ENCODE measurements around the gene NRSN2. TPM values are rescaled to one million over a fixed set of nuclear protein-coding genes. Genes with fewer than 3 reads are reported as not detected.

NRSN2 gene
- polyA plus RNA-seq, 1 experiment, result 84.1 TPM

DNA sequence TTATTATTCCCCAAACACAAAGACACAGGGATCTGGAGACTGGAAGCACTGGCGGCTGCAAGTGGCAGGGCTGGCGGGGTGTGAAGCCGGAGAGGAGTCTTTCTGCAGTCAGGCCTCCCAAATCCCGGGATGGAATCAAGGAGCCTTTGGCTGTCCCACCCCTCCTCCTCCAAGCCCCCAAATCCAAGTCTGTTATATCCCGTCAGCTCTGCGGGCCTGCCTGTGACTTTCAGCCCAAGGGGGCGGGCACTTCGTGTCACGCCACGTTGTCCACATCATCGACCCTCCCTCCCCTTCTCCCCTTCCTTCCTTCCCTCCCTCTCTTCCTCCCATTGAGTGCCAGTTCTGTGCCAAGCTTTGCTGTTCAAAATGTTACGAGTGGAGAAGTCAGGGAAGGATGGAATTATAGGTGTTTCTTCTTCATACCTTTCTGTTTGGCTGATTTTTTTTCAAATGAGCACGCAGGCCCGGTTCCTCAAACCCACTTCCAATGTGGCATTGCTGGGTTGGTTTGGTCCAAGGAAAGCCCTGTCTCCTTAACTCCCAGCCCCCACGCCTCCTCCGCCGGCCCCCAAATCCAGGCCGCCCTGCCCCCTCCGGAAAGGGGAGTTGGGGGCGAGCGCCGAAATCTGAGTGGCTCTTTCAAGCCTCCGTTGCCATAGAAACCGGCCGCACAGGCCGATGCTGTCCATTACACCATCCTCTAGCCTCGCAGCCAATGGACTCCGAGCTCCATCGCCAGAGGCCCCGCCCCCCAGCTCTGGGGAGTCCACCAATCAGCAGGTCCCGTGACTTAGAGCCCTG is 36.9 kb upstream of the NRSN2 start:
- peak; percentile 97 for DNase-seq (ENCODE audit: low read depth)
- Histone ChIP-seq H3K36me3 (ENCODE audit: control insufficient read depth, insufficient read depth, low read length) (no peaks in the 10 kb centered on the region), H3K27me3 (ENCODE audit: control insufficient read depth, insufficient read depth, low read length) (no peaks in the 10 kb centered on the region), H3K4me3 (ENCODE audit: low read depth, low read length) (peak overlapping the region; percentile 42)
- ChIA-PET CTCF (interaction anchor here (0.8 to 1.4 kb wide), 4 partner anchors 9 to 44 kb away, joined by 3 to 5 read pairs (median 3); no protein-coding TSS in a partner anchor), POLR2A (interaction anchor here (0.9 to 1.0 kb wide), 2 partner anchors 12 to 15 kb away, joined by 3 to 4 read pairs; no protein-coding TSS in a partner anchor)
- TF ChIP-seq, protein P1, sequence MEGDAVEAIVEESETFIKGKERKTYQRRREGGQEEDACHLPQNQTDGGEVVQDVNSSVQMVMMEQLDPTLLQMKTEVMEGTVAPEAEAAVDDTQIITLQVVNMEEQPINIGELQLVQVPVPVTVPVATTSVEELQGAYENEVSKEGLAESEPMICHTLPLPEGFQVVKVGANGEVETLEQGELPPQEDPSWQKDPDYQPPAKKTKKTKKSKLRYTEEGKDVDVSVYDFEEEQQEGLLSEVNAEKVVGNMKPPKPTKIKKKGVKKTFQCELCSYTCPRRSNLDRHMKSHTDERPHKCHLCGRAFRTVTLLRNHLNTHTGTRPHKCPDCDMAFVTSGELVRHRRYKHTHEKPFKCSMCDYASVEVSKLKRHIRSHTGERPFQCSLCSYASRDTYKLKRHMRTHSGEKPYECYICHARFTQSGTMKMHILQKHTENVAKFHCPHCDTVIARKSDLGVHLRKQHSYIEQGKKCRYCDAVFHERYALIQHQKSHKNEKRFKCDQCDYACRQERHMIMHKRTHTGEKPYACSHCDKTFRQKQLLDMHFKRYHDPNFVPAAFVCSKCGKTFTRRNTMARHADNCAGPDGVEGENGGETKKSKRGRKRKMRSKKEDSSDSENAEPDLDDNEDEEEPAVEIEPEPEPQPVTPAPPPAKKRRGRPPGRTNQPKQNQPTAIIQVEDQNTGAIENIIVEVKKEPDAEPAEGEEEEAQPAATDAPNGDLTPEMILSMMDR (IDR thresholded peaks at IDR 0.05; ENCODE audit: insufficient read depth, low read depth, low read length), result no peak

DNA sequence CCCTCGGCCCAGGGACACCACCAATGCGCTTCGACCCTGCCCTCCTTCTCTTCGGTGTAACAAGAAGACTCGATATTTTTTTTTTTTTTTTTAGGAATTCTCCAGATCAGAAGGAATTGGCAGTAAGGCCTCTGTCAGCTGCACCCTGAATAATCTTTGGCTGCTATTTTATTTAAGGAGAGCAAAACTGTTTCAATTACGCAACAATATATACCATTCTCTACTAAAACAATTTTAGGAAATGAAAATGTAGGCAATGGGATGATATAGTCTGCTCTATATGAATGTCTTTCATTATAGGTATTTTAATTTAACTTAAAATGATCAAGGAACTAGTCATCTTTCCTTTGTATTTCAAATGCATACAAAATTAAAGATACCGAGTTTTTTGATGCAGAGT is 36.3 kb upstream of the NRSN2 start:
- Histone ChIP-seq H3K4me3 (ENCODE audit: low read depth, low read length) (no peak overlapping the region), H3K27me3 (ENCODE audit: control insufficient read depth, insufficient read depth, low read length) (no peaks in the 10 kb centered on the region), H3K36me3 (ENCODE audit: control insufficient read depth, insufficient read depth, low read length) (no peaks in the 10 kb centered on the region)
- no peak for DNase-seq (ENCODE audit: low read depth)
- POLR2A ChIA-PET, result interaction anchor here (0.9 to 1.0 kb wide), 2 partner anchors 13 to 14 kb away, joined by 3 to 4 read pairs; no protein-coding TSS in a partner anchor
- TF ChIP-seq, protein P1 (IDR thresholded peaks at IDR 0.05; ENCODE audit: insufficient read depth, low read depth, low read length), result no peak
- CTCF ChIA-PET, result interaction anchor here (1.0 to 1.1 kb wide), 2 partner anchors 16 to 19 kb away, joined by 3 read pairs; no protein-coding TSS in a partner anchor

DNA sequence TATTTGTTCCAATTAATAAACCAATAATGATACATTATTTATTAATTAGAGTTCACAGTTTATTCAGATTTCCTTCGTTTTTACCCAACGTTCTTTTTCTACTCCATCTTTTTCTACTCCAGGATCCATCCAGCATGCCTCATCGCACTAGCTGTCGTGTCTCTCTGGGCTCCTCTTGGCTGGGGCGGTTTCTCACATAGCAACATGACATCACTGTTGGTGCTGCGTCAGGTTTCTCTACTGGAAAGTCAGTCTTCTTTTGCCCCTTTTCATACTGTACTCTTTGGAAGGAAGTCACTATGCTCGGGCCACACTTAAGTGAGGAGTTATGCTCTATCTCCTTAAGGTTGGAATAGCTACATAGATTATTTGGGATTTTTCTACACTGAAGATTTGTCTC is 35.3 kb upstream of the NRSN2 start:
- Histone ChIP-seq H3K36me3 (ENCODE audit: control insufficient read depth, insufficient read depth, low read length) (no peaks in the 10 kb centered on the region), H3K4me3 (ENCODE audit: low read depth, low read length) (no peak overlapping the region), H3K27me3 (ENCODE audit: control insufficient read depth, insufficient read depth, low read length) (no peaks in the 10 kb centered on the region)
- no peak for DNase-seq (ENCODE audit: low read depth)
- CTCF ChIA-PET, result interaction anchor here (1.0 kb wide), 1 partner anchor 18 kb away, joined by 3 read pairs; no protein-coding TSS in a partner anchor
- POLR2A ChIA-PET, result no interaction called here
- TF ChIP-seq, protein P1 (IDR thresholded peaks at IDR 0.05; ENCODE audit: insufficient read depth, low read depth, low read length), result no peak

DNA sequence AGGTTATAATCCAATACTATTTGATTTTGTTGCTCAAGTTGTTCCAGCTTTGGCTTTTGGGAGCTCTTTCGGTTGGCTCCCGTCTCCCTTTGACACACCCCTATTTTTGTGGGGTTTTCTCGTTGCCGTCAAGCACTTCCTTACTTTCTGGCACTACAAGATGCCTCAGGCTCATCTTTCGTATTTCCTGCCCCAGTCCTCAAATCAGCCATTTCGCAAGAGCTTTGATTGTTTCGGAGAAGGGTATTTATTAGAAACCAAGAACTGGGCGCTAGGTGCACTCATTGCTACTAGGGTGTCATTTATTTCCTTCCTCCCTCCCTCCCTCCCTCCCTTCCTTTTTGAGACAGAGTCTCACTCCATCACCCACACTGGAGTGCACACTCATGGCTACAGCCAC is 34.8 kb upstream of the NRSN2 start:
- DNase-seq (ENCODE audit: low read depth), result no peak
- POLR2A ChIA-PET, result no interaction called here
- CTCF ChIA-PET, result interaction anchor here (0.7 kb wide), 1 partner anchor 18 kb away, joined by 3 read pairs; no protein-coding TSS in a partner anchor
- no peaks in the 10 kb centered on the region for H3K27me3 ChIP-seq (ENCODE audit: control insufficient read depth, insufficient read depth, low read length)
- no peaks in the 10 kb centered on the region for H3K36me3 ChIP-seq (ENCODE audit: control insufficient read depth, insufficient read depth, low read length)
- H3K4me3 ChIP-seq (ENCODE audit: low read depth, low read length), result no peak overlapping the region
- TF ChIP-seq, protein P1 (IDR thresholded peaks at IDR 0.05; ENCODE audit: insufficient read depth, low read depth, low read length), result no peak

DNA sequence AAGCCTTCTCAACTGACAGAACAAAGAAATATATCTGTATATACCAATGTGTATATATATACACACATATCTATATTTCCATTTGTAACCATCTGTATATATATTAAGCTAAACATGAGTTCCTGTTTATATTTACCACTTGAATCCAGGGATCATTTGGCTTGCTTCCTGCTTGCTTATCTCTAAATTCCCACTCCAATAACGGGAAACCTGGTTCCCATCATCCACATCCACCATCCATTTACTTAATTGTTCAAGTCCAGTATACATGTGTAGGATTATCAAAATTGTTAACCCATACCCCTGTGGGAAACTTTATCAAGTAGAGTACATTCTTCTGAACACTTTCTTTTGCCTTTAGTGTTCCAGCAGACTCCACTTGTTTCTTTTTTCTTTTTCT is 34.0 kb upstream of the NRSN2 start:
- DNase-seq (ENCODE audit: low read depth), result no peak
- POLR2A ChIA-PET, result no interaction called here

More for the DNA sequence above, 34.0 kb upstream of the NRSN2 start:
- TF ChIP-seq, protein P1 (IDR thresholded peaks at IDR 0.05; ENCODE audit: insufficient read depth, low read depth, low read length), result no peak
- Histone ChIP-seq H3K36me3 (ENCODE audit: control insufficient read depth, insufficient read depth, low read length) (no peaks in the 10 kb centered on the region), H3K4me3 (ENCODE audit: low read depth, low read length) (no peak overlapping the region), H3K27me3 (ENCODE audit: control insufficient read depth, insufficient read depth, low read length) (no peaks in the 10 kb centered on the region)
- CTCF ChIA-PET, result interaction anchor here (0.7 kb wide), 1 partner anchor 17 kb away, joined by 3 read pairs; no protein-coding TSS in a partner anchor
